PC-3 (cell line): Measurements from ENCODE around the gene FAM180B. TPM values are rescaled to one million over a fixed set of nuclear protein-coding genes. Genes with fewer than 3 reads are reported as not detected.

Experiments used
- ATAC-seq: fragments of 200-7000 bp; cut with Tn5 transposase; 2 replicates; pipeline ENCODE4 v1.9.1; 2020; ENCODE audit warnings: mild to moderate bottlenecking, moderate library complexity
- BruUV-seq: library from RNA; stranded (reverse); fragments of 400-500 nt; replicated peaks from 2 replicates; lab custom pipeline; 2021; lab: Mats Ljungman, UMichigan
- CTCF ChIA-PET: fragments of 300-600 bp; sonication (Branson Sonifier 250); formaldehyde crosslinking; loops from one replicate; lab custom pipeline; 2022; ENCODE audit warnings: antibody characterized with exemption; lab: Charles Lee
- POLR2A ChIA-PET: fragments of 300-600 bp; sonication (Branson Sonifier 250); formaldehyde crosslinking; loops from one replicate; lab custom pipeline; 2022; ENCODE audit warnings: antibody characterized with exemption; ENCODE audit not compliant: unreplicated experiment; lab: Charles Lee
- DNase-seq: peaks from one replicate; pipeline ENCODE4 v3.0.0-alpha.2; 2015
- H2AFZ ChIP-seq: fragments of 300-600 bp; sonication (generic); 2 replicates; pipeline ENCODE4 v1.6.0; 2016; ENCODE audit warnings: antibody characterized with exemption, low read length
- H3F3A ChIP-seq: fragments of 300-600 bp; sonication (generic); one replicate; pipeline ENCODE4 v1.6.0; 2017; ENCODE audit warnings: antibody characterized with exemption, low read length, control low read depth, mild to moderate bottlenecking; ENCODE audit not compliant: unreplicated experiment
- H3K27ac ChIP-seq: fragments of 300-600 bp; sonication (generic); 2 replicates; pipeline ENCODE4 v1.5.1; 2016; ENCODE audit warnings: mild to moderate bottlenecking, low read length
- H3K27me3 ChIP-seq: fragments of 300-600 bp; sonication (generic); 2 replicates; pipeline ENCODE4 v1.6.1; 2016; ENCODE audit warnings: low read length, mixed read lengths
- H3K36me3 ChIP-seq: fragments of 300-600 bp; sonication (generic); 2 replicates; pipeline ENCODE4 v1.6.1; 2016; ENCODE audit warnings: low read depth, mixed run types, low read length, mixed read lengths
- H3K4me1 ChIP-seq: fragments of 300-600 bp; sonication (generic); 2 replicates; pipeline ENCODE4 v1.5.1; 2016; ENCODE audit warnings: low read length; ENCODE audit not compliant: insufficient read depth
- H3K4me2 ChIP-seq: fragments of 300-600 bp; sonication (generic); 2 replicates; pipeline ENCODE4 v1.6.0; 2016; ENCODE audit warnings: low read length
- H3K4me3 ChIP-seq: fragments of 300-600 bp; sonication (generic); 2 replicates; pipeline ENCODE4 v1.5.1; 2016; ENCODE audit warnings: mild to moderate bottlenecking, low read length, mixed read lengths
- H3K79me2 ChIP-seq: fragments of 300-600 bp; sonication (generic); 2 replicates; pipeline ENCODE4 v1.6.1; 2017; ENCODE audit warnings: low read length, mixed read lengths
- H3K9ac ChIP-seq: fragments of 300-600 bp; sonication (generic); 2 replicates; pipeline ENCODE4 v1.6.0; 2016; ENCODE audit warnings: mild to moderate bottlenecking, low read length
- H3K9me2 ChIP-seq: fragments of 300-600 bp; sonication (generic); replicated peaks from 2 replicates; pipeline ENCODE4 v1.6.1; 2016; ENCODE audit warnings: mixed run types, low read length, mixed read lengths
- H3K9me3 ChIP-seq: fragments of 300-600 bp; sonication (generic); 2 replicates; pipeline ENCODE4 v1.6.1; 2016; ENCODE audit warnings: low read length, mixed read lengths
- H4K20me1 ChIP-seq: fragments of 300-600 bp; sonication (generic); 2 replicates; pipeline ENCODE4 v1.6.1; 2016; ENCODE audit warnings: low read length, mixed read lengths
- CTCF ChIP-seq: fragments of 300-600 bp; sonication (generic); conservative IDR thresholded peaks from 2 replicates; pipeline ENCODE4 v1.5.1; 2017; ENCODE audit warnings: antibody characterized with exemption, low read depth, mild to moderate bottlenecking, low read length
- EZH2 ChIP-seq: fragments of 300-600 bp; sonication (generic); IDR thresholded peaks from one replicate; pipeline ENCODE4 v1.6.1; 2017; ENCODE audit warnings: antibody characterized with exemption, mild to moderate bottlenecking, low read length; ENCODE audit not compliant: unreplicated experiment
- EZH2phosphoT487 ChIP-seq: fragments of 300-600 bp; sonication (generic); IDR thresholded peaks from 2 replicates; pipeline ENCODE4 v1.6.1; 2018; ENCODE audit warnings: mild to moderate bottlenecking, antibody characterized with exemption, low read length, borderline replicate concordance
- intact Hi-C: fragments of 100-400 bp; cut with micrococcal nuclease; formaldehyde crosslinking; loops from 2 replicates; pipeline ENCODE4 v1.9.0; 2023
- total RNA-seq: library from RNA; depleted of rRNA; stranded (reverse); fragments of >200 nt; gene quantifications from 2 replicates; pipeline ENCODE4 v1.2.3, GENCODE V29; 2014

The FAM180B gene
- total RNA-seq, 1 experiment from 2014 or later, result not detected

GRCh38 chr11:47571895-47572294 lies 14.6 kb upstream of the FAM180B start:
- ATAC-seq, result no peak
- TSS peak; percentile 1 for BruUV-seq
- H3K9ac ChIP-seq, result no peak overlapping the region
- no peaks in the 10 kb centered on the region for H3K9me3 ChIP-seq
- DNase-seq, result no peak
- intact Hi-C loops, result no loop called here
- ChIA-PET POLR2A (no interaction called here), CTCF (no interaction called here)
- no peak overlapping the region for H2AFZ ChIP-seq
- no peak for TF ChIP-seq EZH2
- no peak for TF ChIP-seq CTCF
- no peak for TF ChIP-seq EZH2phosphoT487
- H3K9me2 ChIP-seq, result no peaks in the 10 kb centered on the region
- H3K27me3 ChIP-seq, result no peaks in the 10 kb centered on the region
- H3K79me2 ChIP-seq, result peaks cover 47% of the 10 kb centered on the region
- no peak overlapping the region for H3K4me3 ChIP-seq
- H3K4me1 ChIP-seq, result peaks cover under 1% of the 10 kb centered on the region; the same call in 1 of the 2 replicates
- no peak overlapping the region for H3K4me2 ChIP-seq
- no peak overlapping the region for H3K27ac ChIP-seq
- H4K20me1 ChIP-seq, result peaks cover 7% of the 10 kb centered on the region
- H3K36me3 ChIP-seq, result peaks cover 27% of the 10 kb centered on the region
- no peaks in the 10 kb centered on the region for H3F3A ChIP-seq

GRCh38 chr11:47572715-47573255 lies 13.7 kb upstream of the FAM180B start:
- Histone ChIP-seq H3K79me2 (peaks cover 46% of the 10 kb centered on the region), H3K27ac (no peak overlapping the region), H3K9me2 (no peaks in the 10 kb centered on the region), H3K36me3 (peaks cover 27% of the 10 kb centered on the region), H3K4me1 (peaks cover 9% of the 10 kb centered on the region), H2AFZ (no peak overlapping the region), H4K20me1 (peaks cover 7% of the 10 kb centered on the region), H3K4me3 (no peak overlapping the region), H3K9ac (no peak overlapping the region), H3K4me2 (no peak overlapping the region), H3F3A (no peaks in the 10 kb centered on the region), H3K27me3 (no peaks in the 10 kb centered on the region), H3K9me3 (no peaks in the 10 kb centered on the region)
- no TSS peak for BruUV-seq
- DNase-seq (no peak), ATAC-seq (no peak)
- CTCF ChIA-PET, result no interaction called here
- no peak for TF ChIP-seq EZH2phosphoT487
- TF ChIP-seq CTCF, result no peak
- TF ChIP-seq EZH2, result no peak
- POLR2A ChIA-PET, result no interaction called here
- intact Hi-C loops, result no loop called here

- Histone ChIP-seq H3K9me2 (no peaks in the 10 kb centered on the region), H3K27me3 (no peaks in the 10 kb centered on the region), H3K79me2 (peaks cover 46% of the 10 kb centered on the region), H4K20me1 (peaks cover 7% of the 10 kb centered on the region), H3K36me3 (peaks cover 27% of the 10 kb centered on the region), H2AFZ (no peak overlapping the region), H3K4me2 (no peak overlapping the region), H3K4me3 (no peak overlapping the region), H3K4me1 (peaks cover 14% of the 10 kb centered on the region), H3K9me3 (no peaks in the 10 kb centered on the region), H3K9ac (no peak overlapping the region), H3K27ac (no peak overlapping the region), H3F3A (no peaks in the 10 kb centered on the region)
- ATAC-seq (no peak), DNase-seq (no peak)
- no peak for TF ChIP-seq EZH2
- TF ChIP-seq CTCF, result no peak
- TF ChIP-seq EZH2phosphoT487, result no peak
- CTCF ChIA-PET, result no interaction called here
- POLR2A ChIA-PET, result no interaction called here
- no TSS peak for BruUV-seq
- intact Hi-C loops, result no loop called here
Measured at GRCh38 chr11:47573321-47573720, 13.2 kb upstream of the FAM180B start.
